ENCODE data around the gene SIN3A.
A peak's percentile ranks its signal among the peaks of the same experiment; 100 is the strongest.

Gene SIN3A

GRCh38 chr15:75452865-75453702, 1.6 kb upstream of the SIN3A start:
- Histone ChIP-seq H2BK5ac (ENCODE audit: low read depth, low read length, poor library complexity) (peak overlapping the region; percentile 60), H3K27ac (ENCODE audit: low read depth, low read length) (peak overlapping the region; percentile 78), H3K4me1 (ENCODE audit: control insufficient read depth in 1 of 2, insufficient read depth in 2 of 2, low read length in 2 of 2) (peaks cover 4 to 8% of the 10 kb centered on the region in 2 experiments), H3K36me3 (ENCODE audit: control insufficient read depth in 1 of 2, insufficient read depth in 2 of 2, low read length in 2 of 2) (no peaks in the 10 kb centered on the region), H3K79me1 (ENCODE audit: low read length) (peaks cover 28% of the 10 kb centered on the region), H4K12ac (ENCODE audit: low read depth, low read length) (peak overlapping the region; percentile 83), H3K9me3 (ENCODE audit: insufficient read depth, low read depth, low read length) (no peaks in the 10 kb centered on the region), H3K4ac (ENCODE audit: low read depth, low read length) (peak overlapping the region; percentile 89), H2BK12ac (ENCODE audit: low read length) (peak overlapping the region; percentile 62), H2AFZ (ENCODE audit: insufficient read depth, low read length, poor library complexity) (no peak overlapping the region), H2AK5ac (ENCODE audit: low read length) (peak overlapping the region; percentile 80), H3K23ac (ENCODE audit: low read length) (no peak overlapping the region), H3K4me2 (ENCODE audit: low read length) (peak overlapping the region; percentile 76), H3K27me3 (ENCODE audit: insufficient read depth, low read length) (no peaks in the 10 kb centered on the region), H3K79me2 (ENCODE audit: control insufficient read depth, insufficient read depth, low read length, poor library complexity) (peaks cover 23% of the 10 kb centered on the region), H4K91ac (ENCODE audit: low read depth, low read length) (peak overlapping the region; percentile 91), H3K18ac (ENCODE audit: low read length) (peak overlapping the region; percentile 15), H3K9ac (ENCODE audit: low read length) (peak overlapping the region; percentile 82), H2BK120ac (ENCODE audit: insufficient read depth, low read length, poor library complexity) (peak overlapping the region; percentile 15), H4K8ac (ENCODE audit: low read depth, low read length) (peak overlapping the region; percentile 55), H3K14ac (ENCODE audit: low read length) (peak overlapping the region; percentile 85), H3K4me3 (ENCODE audit: low read depth, low read length) (peak overlapping the region; percentile 72)
- no CpG with 5 or more reads among the region's 38 CpGs for WGBS (ENCODE audit: extremely low coverage, insufficient coverage, insufficient read length)
- DNase-seq: peak; percentile 32 to 59

GRCh38 chr15:75452364-75452864, 924 bp upstream of the SIN3A start:
- H4K12ac ChIP-seq (ENCODE audit: low read depth, low read length): peak overlapping the region; percentile 13
- H3K79me1 ChIP-seq (ENCODE audit: low read length): peaks cover 28% of the 10 kb centered on the region
- peak overlapping the region; percentile 0 for H2BK5ac ChIP-seq (ENCODE audit: low read depth, low read length, poor library complexity)
- H3K4me3 ChIP-seq (ENCODE audit: low read depth, low read length): peak overlapping the region; percentile 26
- H2BK120ac ChIP-seq (ENCODE audit: insufficient read depth, low read length, poor library complexity): no peak overlapping the region
- DNase-seq: peak; percentile 79 to 88
- no peak overlapping the region for H3K14ac ChIP-seq (ENCODE audit: low read length)
- no peaks in the 10 kb centered on the region for H3K9me3 ChIP-seq (ENCODE audit: insufficient read depth, low read depth, low read length)
- H2BK12ac ChIP-seq (ENCODE audit: low read length): no peak overlapping the region
- no peak overlapping the region for H2AK5ac ChIP-seq (ENCODE audit: low read length)
- no peak overlapping the region for H2AFZ ChIP-seq (ENCODE audit: insufficient read depth, low read length, poor library complexity)
- H4K8ac ChIP-seq (ENCODE audit: low read depth, low read length): no peak overlapping the region
- peak overlapping the region; percentile 7 for H4K91ac ChIP-seq (ENCODE audit: low read depth, low read length)
- no peak overlapping the region for H3K4ac ChIP-seq (ENCODE audit: low read depth, low read length)
- peaks cover 4 to 8% of the 10 kb centered on the region in 2 experiments for H3K4me1 ChIP-seq (ENCODE audit: control insufficient read depth in 1 of 2, insufficient read depth in 2 of 2, low read length in 2 of 2)
- peak overlapping the region; percentile 30 for H3K9ac ChIP-seq (ENCODE audit: low read length)
- no CpG with 5 or more reads among the region's 16 CpGs for WGBS (ENCODE audit: extremely low coverage, insufficient coverage, insufficient read length)
- H3K27me3 ChIP-seq (ENCODE audit: insufficient read depth, low read length): no peaks in the 10 kb centered on the region
- no peak overlapping the region for H3K23ac ChIP-seq (ENCODE audit: low read length)
- H3K4me2 ChIP-seq (ENCODE audit: low read length): peak overlapping the region; percentile 76
- H3K36me3 ChIP-seq (ENCODE audit: control insufficient read depth in 1 of 2, insufficient read depth in 2 of 2, low read length in 2 of 2): peaks cover 0 to 2% of the 10 kb centered on the region in 2 experiments
- no peak overlapping the region for H3K18ac ChIP-seq (ENCODE audit: low read length)
- H3K79me2 ChIP-seq (ENCODE audit: control insufficient read depth, insufficient read depth, low read length, poor library complexity): peaks cover 25% of the 10 kb centered on the region
- H3K27ac ChIP-seq (ENCODE audit: low read depth, low read length): peak overlapping the region; percentile 78

DNA sequence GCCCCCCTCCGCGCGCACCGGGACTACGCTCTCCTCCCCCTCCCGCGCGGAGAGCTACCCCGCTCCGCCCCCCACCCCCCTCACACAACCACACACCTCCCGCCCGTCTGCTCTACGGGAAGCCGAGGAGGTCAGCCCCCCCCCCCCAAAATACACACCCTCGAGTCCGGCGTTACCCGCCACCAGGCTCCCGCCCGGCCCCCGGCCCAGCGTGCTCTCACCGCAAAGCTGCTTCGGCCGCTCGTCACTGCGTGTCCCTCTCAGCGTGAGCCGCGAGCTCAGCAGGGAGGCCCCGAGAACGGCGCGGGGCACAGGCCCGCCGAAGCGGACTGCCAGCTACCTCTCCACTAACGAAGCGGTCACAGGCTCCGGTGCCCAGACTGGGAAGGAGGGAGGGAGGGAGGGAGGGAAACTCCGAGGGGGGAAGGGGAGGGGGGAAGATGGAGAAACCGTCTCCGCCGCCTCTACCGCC, 252 bp downstream of the SIN3A start:
- Histone ChIP-seq H3K14ac (ENCODE audit: low read length) (peak overlapping the region; percentile 97), H3K27me3 (ENCODE audit: insufficient read depth, low read length) (no peaks in the 10 kb centered on the region), H2BK12ac (ENCODE audit: low read length) (no peak overlapping the region), H3K4ac (ENCODE audit: low read depth, low read length) (peak overlapping the region; percentile 85), H4K12ac (ENCODE audit: low read depth, low read length) (peak overlapping the region; percentile 81), H3K36me3 (ENCODE audit: control insufficient read depth in 1 of 2, insufficient read depth in 2 of 2, low read length in 2 of 2) (peaks cover 0 to 2% of the 10 kb centered on the region in 2 experiments), H3K4me1 (ENCODE audit: control insufficient read depth in 1 of 2, insufficient read depth in 2 of 2, low read length in 2 of 2) (peaks cover 4 to 8% of the 10 kb centered on the region in 2 experiments), H2BK5ac (ENCODE audit: low read depth, low read length, poor library complexity) (peak overlapping the region; percentile 94), H3K4me2 (ENCODE audit: low read length) (peak overlapping the region; percentile 61), H3K9ac (ENCODE audit: low read length) (peak overlapping the region; percentile 71), H3K18ac (ENCODE audit: low read length) (peak overlapping the region; percentile 94), H3K79me1 (ENCODE audit: low read length) (peaks cover 28% of the 10 kb centered on the region), H2AK5ac (ENCODE audit: low read length) (peak overlapping the region; percentile 88), H4K91ac (ENCODE audit: low read depth, low read length) (peak overlapping the region; percentile 88), H3K27ac (ENCODE audit: low read depth, low read length) (peak overlapping the region; percentile 96), H4K8ac (ENCODE audit: low read depth, low read length) (peak overlapping the region; percentile 93), H3K9me3 (ENCODE audit: insufficient read depth, low read depth, low read length) (no peaks in the 10 kb centered on the region), H2BK120ac (ENCODE audit: insufficient read depth, low read length, poor library complexity) (peak overlapping the region; percentile 76), H2AFZ (ENCODE audit: insufficient read depth, low read length, poor library complexity) (peak overlapping the region; percentile 82), H3K79me2 (ENCODE audit: control insufficient read depth, insufficient read depth, low read length, poor library complexity) (peaks cover 27% of the 10 kb centered on the region), H3K23ac (ENCODE audit: low read length) (no peak overlapping the region), H3K4me3 (ENCODE audit: low read depth, low read length) (peak overlapping the region; percentile 91)
- no CpG with 5 or more reads among the region's 45 CpGs for WGBS (ENCODE audit: extremely low coverage, insufficient coverage, insufficient read length)
- no peak for DNase-seq

DNA sequence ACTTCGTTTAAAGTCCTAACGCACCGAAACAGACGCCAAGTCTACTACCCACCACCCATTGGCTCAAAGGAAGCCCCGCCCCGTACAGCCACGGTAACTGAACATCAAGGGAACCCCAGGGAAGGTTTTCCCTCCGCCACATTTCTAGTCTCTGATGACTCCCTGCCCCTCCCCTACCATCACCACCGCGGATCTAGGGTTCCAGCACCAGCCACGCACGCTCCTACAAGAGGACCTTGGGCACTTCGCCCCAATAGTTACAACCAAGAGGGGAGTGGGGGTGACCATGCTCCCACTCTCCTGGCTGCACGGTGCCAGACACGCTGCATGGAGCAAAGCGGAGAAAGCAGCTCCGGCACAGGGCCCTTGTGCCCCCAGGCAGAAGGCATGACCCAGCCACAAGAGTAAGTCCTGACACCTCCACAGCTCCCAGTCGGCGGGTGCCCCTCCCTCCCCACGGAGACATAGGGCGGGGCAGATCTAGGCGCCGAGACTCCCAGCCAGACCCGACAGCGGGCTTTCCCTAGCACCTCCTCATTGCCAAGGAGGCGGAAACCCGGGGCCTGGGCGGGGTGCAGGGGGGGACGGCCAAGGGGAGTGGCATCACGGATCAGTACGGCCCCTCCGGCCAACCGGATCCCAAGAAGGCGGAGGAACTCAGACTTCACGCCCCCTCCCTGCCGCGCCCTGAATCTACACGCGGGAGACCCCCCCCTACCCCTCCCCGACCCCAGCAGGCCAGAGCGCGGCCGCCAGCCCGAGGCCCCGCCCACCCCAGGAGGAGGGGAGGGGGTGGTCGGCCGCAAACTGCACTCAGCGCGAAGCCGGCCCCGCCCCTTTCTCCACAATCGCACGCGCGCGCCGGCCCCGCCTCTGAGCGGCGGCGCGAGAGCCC, 936 bp downstream of the SIN3A start:
- H3K4me3 ChIP-seq (ENCODE audit: low read depth, low read length): peak overlapping the region; percentile 91
- H3K9me3 ChIP-seq (ENCODE audit: insufficient read depth, low read depth, low read length): no peaks in the 10 kb centered on the region
- peak overlapping the region; percentile 3 for H2BK120ac ChIP-seq (ENCODE audit: insufficient read depth, low read length, poor library complexity)
- H3K79me2 ChIP-seq (ENCODE audit: control insufficient read depth, insufficient read depth, low read length, poor library complexity): peaks cover 25% of the 10 kb centered on the region
- DNase-seq: peak; percentile 86 to 93
- H3K79me1 ChIP-seq (ENCODE audit: low read length): peaks cover 25% of the 10 kb centered on the region
- peak overlapping the region; percentile 37 for H2BK5ac ChIP-seq (ENCODE audit: low read depth, low read length, poor library complexity)
- H3K4me1 ChIP-seq (ENCODE audit: control insufficient read depth in 1 of 2, insufficient read depth in 2 of 2, low read length in 2 of 2): peaks cover 6 to 10% of the 10 kb centered on the region in 2 experiments
- no peaks in the 10 kb centered on the region for H3K27me3 ChIP-seq (ENCODE audit: insufficient read depth, low read length)
- H2AK5ac ChIP-seq (ENCODE audit: low read length): peak overlapping the region; percentile 11
- H4K12ac ChIP-seq (ENCODE audit: low read depth, low read length): no peak overlapping the region
- H3K27ac ChIP-seq (ENCODE audit: low read depth, low read length): peak overlapping the region; percentile 75
- no peak overlapping the region for H2BK12ac ChIP-seq (ENCODE audit: low read length)
- WGBS (ENCODE audit: extremely low coverage, insufficient coverage, insufficient read length): no CpG with 5 or more reads among the region's 62 CpGs
- H3K23ac ChIP-seq (ENCODE audit: low read length): no peak overlapping the region
- H3K18ac ChIP-seq (ENCODE audit: low read length): peak overlapping the region; percentile 64
- peak overlapping the region; percentile 62 for H2AFZ ChIP-seq (ENCODE audit: insufficient read depth, low read length, poor library complexity)
- H3K14ac ChIP-seq (ENCODE audit: low read length): peak overlapping the region; percentile 45
- peak overlapping the region; percentile 18 for H4K8ac ChIP-seq (ENCODE audit: low read depth, low read length)
- peak overlapping the region; percentile 5 for H4K91ac ChIP-seq (ENCODE audit: low read depth, low read length)
- peaks cover 0 to 2% of the 10 kb centered on the region in 2 experiments for H3K36me3 ChIP-seq (ENCODE audit: control insufficient read depth in 1 of 2, insufficient read depth in 2 of 2, low read length in 2 of 2)
- peak overlapping the region; percentile 97 for H3K4me2 ChIP-seq (ENCODE audit: low read length)
- peak overlapping the region; percentile 16 for H3K4ac ChIP-seq (ENCODE audit: low read depth, low read length)
- H3K9ac ChIP-seq (ENCODE audit: low read length): peak overlapping the region; percentile 30
